ENCODE results near the gene ANKRD34A. TPM values are rescaled to one million over a fixed set of nuclear protein-coding genes. Genes with fewer than 3 reads are reported as not detected.

The ANKRD34A gene
- total RNA-seq, 1 experiment from 2014 or later: 0.22 TPM

DNA sequence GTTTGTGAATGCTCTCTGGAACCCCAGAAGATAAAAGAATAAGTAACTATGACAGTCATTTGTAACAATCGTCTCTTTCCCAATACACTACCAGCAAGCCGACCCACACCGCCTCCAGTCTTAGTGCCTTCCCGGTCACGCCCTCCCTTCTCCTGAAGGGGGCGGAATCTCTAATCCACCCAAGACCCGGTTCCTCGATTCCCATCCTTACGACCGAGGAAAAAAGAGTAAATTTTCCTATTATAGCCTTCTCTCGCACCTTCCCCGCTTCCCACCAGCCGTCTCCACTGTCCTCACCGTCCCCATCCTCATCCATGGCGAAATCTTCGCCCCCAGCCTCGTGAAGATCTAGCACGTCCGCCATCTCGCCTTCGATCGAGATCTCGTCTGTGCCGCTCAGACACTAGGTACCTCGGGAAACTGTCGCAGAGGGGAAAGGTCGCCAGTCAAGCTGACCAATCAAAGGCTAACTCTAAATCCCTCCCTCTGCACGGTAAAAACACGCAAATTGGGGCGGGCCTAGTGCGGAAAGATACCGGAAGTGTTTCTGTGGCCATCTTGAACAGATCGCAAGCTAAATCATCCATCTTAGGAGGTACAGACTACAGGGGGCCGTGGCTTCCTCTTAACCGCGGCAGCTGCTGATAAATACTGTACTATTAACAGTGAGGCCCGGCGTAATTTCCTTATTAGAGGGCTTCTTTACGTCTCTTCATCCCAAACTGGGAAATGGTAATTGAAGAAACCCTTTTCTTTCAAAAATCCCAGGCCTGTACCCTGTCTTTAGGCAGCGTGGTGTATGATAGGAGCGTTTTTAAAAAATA lies 37.1 kb downstream of the ANKRD34A start, which contains the start of gene RBM8A (continued):
- TF ChIP-seq, protein P1, sequence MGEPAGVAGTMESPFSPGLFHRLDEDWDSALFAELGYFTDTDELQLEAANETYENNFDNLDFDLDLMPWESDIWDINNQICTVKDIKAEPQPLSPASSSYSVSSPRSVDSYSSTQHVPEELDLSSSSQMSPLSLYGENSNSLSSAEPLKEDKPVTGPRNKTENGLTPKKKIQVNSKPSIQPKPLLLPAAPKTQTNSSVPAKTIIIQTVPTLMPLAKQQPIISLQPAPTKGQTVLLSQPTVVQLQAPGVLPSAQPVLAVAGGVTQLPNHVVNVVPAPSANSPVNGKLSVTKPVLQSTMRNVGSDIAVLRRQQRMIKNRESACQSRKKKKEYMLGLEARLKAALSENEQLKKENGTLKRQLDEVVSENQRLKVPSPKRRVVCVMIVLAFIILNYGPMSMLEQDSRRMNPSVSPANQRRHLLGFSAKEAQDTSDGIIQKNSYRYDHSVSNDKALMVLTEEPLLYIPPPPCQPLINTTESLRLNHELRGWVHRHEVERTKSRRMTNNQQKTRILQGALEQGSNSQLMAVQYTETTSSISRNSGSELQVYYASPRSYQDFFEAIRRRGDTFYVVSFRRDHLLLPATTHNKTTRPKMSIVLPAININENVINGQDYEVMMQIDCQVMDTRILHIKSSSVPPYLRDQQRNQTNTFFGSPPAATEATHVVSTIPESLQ (CRISPR knock-in tag; IDR thresholded peaks at IDR 0.05): no peak
- TF ChIP-seq ZBTB21 (CRISPR knock-in tag; IDR thresholded peaks at IDR 0.05; ENCODE audit: borderline replicate concordance) (no peak), ZNF219 (CRISPR knock-in tag; IDR thresholded peaks at IDR 0.05; ENCODE audit: borderline replicate concordance) (no peak), GRHL2 (CRISPR knock-in tag; IDR thresholded peaks at IDR 0.05; ENCODE audit: insufficient replicate concordance, severe bottlenecking) (no peak), JAZF1 (CRISPR knock-in tag; IDR thresholded peaks at IDR 0.05) (no peak), ZNF263 (CRISPR knock-in tag; IDR thresholded peaks at IDR 0.05; ENCODE audit: low read depth) (no peak), OVOL2 (CRISPR knock-in tag; IDR thresholded peaks at IDR 0.05; ENCODE audit: borderline replicate concordance) (no peak), TEAD1 (CRISPR knock-in tag; IDR thresholded peaks at IDR 0.05) (0 out of 2 replicates have a peak, but pooled peaks have one; percentile 55), JUN (CRISPR knock-in tag; IDR thresholded peaks at IDR 0.05) (no peak), FOXP1 (CRISPR knock-in tag; IDR thresholded peaks at IDR 0.05; ENCODE audit: borderline replicate concordance) (no peak), CBFB (CRISPR knock-in tag; IDR thresholded peaks at IDR 0.05; ENCODE audit: low read depth) (no peak), ZNF423 (CRISPR knock-in tag; IDR thresholded peaks at IDR 0.05) (no peak), ZNF232 (CRISPR knock-in tag; IDR thresholded peaks at IDR 0.05) (0 out of 2 replicates have a peak, but pooled peaks have one; percentile 58), TEAD4 (CRISPR knock-in tag; IDR thresholded peaks at IDR 0.05) (no peak), ZNF416 (CRISPR knock-in tag; IDR thresholded peaks at IDR 0.05) (no peak), NFATC4 (CRISPR knock-in tag; IDR thresholded peaks at IDR 0.05) (no peak), SP1 (CRISPR knock-in tag; conservative IDR thresholded peaks at IDR 0.05) (peak; percentile 91), GTF2I (CRISPR knock-in tag; conservative IDR thresholded peaks at IDR 0.05) (no peak)
- TF ChIP-seq, protein P2, sequence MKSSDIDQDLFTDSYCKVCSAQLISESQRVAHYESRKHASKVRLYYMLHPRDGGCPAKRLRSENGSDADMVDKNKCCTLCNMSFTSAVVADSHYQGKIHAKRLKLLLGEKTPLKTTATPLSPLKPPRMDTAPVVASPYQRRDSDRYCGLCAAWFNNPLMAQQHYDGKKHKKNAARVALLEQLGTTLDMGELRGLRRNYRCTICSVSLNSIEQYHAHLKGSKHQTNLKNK (CRISPR knock-in tag; IDR thresholded peaks at IDR 0.05): no peak
- TF ChIP-seq, protein P3, sequence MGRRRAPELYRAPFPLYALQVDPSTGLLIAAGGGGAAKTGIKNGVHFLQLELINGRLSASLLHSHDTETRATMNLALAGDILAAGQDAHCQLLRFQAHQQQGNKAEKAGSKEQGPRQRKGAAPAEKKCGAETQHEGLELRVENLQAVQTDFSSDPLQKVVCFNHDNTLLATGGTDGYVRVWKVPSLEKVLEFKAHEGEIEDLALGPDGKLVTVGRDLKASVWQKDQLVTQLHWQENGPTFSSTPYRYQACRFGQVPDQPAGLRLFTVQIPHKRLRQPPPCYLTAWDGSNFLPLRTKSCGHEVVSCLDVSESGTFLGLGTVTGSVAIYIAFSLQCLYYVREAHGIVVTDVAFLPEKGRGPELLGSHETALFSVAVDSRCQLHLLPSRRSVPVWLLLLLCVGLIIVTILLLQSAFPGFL (CRISPR knock-in tag; IDR thresholded peaks at IDR 0.05; ENCODE audit: borderline replicate concordance): no peak
- TF ChIP-seq, protein P4, sequence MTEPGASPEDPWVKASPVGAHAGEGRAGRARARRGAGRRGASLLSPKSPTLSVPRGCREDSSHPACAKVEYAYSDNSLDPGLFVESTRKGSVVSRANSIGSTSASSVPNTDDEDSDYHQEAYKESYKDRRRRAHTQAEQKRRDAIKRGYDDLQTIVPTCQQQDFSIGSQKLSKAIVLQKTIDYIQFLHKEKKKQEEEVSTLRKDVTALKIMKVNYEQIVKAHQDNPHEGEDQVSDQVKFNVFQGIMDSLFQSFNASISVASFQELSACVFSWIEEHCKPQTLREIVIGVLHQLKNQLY (CRISPR knock-in tag; IDR thresholded peaks at IDR 0.05): no peak
- TF ChIP-seq, protein P5, sequence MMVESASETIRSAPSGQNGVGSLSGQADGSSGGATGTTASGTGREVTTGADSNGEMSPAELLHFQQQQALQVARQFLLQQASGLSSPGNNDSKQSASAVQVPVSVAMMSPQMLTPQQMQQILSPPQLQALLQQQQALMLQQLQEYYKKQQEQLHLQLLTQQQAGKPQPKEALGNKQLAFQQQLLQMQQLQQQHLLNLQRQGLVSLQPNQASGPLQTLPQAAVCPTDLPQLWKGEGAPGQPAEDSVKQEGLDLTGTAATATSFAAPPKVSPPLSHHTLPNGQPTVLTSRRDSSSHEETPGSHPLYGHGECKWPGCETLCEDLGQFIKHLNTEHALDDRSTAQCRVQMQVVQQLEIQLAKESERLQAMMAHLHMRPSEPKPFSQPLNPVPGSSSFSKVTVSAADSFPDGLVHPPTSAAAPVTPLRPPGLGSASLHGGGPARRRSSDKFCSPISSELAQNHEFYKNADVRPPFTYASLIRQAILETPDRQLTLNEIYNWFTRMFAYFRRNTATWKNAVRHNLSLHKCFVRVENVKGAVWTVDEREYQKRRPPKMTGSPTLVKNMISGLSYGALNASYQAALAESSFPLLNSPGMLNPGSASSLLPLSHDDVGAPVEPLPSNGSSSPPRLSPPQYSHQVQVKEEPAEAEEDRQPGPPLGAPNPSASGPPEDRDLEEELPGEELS (CRISPR knock-in tag; IDR thresholded peaks at IDR 0.05): no peak
- TF ChIP-seq, protein P6, sequence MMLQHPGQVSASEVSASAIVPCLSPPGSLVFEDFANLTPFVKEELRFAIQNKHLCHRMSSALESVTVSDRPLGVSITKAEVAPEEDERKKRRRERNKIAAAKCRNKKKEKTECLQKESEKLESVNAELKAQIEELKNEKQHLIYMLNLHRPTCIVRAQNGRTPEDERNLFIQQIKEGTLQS (CRISPR knock-in tag; conservative IDR thresholded peaks at IDR 0.05): no peak
- TF ChIP-seq, protein P7, sequence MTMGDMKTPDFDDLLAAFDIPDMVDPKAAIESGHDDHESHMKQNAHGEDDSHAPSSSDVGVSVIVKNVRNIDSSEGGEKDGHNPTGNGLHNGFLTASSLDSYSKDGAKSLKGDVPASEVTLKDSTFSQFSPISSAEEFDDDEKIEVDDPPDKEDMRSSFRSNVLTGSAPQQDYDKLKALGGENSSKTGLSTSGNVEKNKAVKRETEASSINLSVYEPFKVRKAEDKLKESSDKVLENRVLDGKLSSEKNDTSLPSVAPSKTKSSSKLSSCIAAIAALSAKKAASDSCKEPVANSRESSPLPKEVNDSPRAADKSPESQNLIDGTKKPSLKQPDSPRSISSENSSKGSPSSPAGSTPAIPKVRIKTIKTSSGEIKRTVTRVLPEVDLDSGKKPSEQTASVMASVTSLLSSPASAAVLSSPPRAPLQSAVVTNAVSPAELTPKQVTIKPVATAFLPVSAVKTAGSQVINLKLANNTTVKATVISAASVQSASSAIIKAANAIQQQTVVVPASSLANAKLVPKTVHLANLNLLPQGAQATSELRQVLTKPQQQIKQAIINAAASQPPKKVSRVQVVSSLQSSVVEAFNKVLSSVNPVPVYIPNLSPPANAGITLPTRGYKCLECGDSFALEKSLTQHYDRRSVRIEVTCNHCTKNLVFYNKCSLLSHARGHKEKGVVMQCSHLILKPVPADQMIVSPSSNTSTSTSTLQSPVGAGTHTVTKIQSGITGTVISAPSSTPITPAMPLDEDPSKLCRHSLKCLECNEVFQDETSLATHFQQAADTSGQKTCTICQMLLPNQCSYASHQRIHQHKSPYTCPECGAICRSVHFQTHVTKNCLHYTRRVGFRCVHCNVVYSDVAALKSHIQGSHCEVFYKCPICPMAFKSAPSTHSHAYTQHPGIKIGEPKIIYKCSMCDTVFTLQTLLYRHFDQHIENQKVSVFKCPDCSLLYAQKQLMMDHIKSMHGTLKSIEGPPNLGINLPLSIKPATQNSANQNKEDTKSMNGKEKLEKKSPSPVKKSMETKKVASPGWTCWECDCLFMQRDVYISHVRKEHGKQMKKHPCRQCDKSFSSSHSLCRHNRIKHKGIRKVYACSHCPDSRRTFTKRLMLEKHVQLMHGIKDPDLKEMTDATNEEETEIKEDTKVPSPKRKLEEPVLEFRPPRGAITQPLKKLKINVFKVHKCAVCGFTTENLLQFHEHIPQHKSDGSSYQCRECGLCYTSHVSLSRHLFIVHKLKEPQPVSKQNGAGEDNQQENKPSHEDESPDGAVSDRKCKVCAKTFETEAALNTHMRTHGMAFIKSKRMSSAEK (CRISPR knock-in tag; IDR thresholded peaks at IDR 0.05; ENCODE audit: borderline replicate concordance): no peak
- TF ChIP-seq, protein P8, sequence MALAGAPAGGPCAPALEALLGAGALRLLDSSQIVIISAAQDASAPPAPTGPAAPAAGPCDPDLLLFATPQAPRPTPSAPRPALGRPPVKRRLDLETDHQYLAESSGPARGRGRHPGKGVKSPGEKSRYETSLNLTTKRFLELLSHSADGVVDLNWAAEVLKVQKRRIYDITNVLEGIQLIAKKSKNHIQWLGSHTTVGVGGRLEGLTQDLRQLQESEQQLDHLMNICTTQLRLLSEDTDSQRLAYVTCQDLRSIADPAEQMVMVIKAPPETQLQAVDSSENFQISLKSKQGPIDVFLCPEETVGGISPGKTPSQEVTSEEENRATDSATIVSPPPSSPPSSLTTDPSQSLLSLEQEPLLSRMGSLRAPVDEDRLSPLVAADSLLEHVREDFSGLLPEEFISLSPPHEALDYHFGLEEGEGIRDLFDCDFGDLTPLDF (CRISPR knock-in tag; IDR thresholded peaks at IDR 0.05): no peak
- TF ChIP-seq, protein P9, sequence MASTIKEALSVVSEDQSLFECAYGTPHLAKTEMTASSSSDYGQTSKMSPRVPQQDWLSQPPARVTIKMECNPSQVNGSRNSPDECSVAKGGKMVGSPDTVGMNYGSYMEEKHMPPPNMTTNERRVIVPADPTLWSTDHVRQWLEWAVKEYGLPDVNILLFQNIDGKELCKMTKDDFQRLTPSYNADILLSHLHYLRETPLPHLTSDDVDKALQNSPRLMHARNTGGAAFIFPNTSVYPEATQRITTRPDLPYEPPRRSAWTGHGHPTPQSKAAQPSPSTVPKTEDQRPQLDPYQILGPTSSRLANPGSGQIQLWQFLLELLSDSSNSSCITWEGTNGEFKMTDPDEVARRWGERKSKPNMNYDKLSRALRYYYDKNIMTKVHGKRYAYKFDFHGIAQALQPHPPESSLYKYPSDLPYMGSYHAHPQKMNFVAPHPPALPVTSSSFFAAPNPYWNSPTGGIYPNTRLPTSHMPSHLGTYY (CRISPR knock-in tag; IDR thresholded peaks at IDR 0.05): no peak
